ENCODE measurements around the gene ZBTB4. TPM values are rescaled to one million over a fixed set of nuclear protein-coding genes. Genes with fewer than 3 reads are reported as not detected.

The ZBTB4 gene
- 25.4 and 29.3 TPM in 2 replicates for total RNA-seq

GRCh38 chr17:7479213-7480088 lies at the start of gene ZBTB4:
Gene ZBTB4, minus strand, starts transcription at chr17:7479631. Its CDS starts 12,830 bp downstream, at chr17:7466801.

GRCh38 chr17:7484067-7484918 lies 4.9 kb upstream of the ZBTB4 start, which contains the start of gene POLR2A:
Gene POLR2A, plus strand, starts transcription at chr17:7484366.

DNA sequence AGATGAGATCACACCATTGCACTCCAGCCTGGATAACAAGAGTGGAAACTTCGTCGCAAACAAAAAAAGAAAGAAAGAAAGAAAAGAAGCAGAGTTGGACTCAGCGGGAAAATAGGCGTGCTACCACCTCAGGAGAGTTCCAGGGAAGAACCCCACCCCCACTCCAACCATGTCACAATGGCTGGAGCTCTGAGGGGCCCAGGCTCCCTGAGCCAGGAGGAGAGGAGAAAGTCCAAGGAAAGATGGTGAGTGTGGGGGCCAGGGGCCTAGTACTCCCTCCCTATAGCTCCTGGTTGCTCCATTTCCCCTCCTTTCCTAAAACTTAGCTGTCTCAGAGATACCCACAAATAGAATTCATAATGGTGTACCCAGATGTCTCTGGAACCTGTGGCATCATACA lies 1.8 kb upstream of the ZBTB4 start, which contains the start of gene SLC35G6:
TSS of gene SLC35G6 (plus strand) at position 172 of the 400 bp plus-strand sequence. CDS start at position 243, 71 bp downstream.

DNA sequence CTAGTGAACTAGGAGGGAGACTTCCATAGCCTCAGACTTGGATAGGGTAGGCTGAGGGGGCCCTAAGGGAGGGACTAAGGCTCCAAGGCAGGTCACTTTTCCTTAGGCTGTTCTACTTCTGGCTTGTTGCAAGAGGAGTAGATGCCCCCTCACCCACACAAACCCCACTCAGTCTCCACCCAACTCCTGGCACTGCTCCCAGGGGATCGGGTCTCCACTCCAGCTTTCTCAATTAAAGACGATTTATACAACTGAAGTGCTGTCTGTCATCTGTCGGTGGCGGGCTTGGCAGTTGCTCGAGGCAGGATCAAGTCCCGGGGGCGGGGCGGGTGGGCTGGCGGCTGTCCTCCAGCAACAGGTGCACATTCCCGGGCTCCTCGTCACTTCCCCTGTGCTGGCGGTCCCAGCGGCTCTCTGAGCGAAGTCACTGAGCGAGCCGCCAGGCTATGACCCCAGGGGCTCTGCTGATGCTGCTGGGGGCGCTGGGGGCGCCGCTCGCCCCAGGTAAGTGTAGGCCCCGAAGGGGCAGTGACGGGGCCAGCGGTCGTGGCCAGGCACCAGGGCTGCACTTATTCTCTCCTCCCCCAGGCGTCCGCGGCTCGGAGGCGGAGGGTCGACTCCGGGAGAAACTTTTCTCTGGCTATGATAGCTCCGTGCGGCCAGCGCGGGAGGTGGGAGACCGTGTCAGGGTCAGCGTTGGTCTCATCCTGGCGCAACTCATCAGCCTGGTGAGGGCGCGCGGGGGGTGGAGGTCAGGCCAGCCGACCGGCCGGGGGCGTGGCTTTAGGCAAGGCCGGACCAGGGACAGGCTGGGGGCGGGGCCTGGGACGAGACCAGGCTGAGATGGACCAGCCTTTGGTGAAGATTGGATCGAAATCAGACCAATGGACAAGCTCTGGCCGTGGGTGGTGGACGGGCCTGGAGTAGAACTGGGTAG lies 34.5 kb downstream of the ZBTB4 start, which contains the start of gene CHRNB1:
TSS of gene CHRNB1 (plus strand) at position 380 of the 937 bp plus-strand sequence. CDS start at position 447, 67 bp downstream.

DNA sequence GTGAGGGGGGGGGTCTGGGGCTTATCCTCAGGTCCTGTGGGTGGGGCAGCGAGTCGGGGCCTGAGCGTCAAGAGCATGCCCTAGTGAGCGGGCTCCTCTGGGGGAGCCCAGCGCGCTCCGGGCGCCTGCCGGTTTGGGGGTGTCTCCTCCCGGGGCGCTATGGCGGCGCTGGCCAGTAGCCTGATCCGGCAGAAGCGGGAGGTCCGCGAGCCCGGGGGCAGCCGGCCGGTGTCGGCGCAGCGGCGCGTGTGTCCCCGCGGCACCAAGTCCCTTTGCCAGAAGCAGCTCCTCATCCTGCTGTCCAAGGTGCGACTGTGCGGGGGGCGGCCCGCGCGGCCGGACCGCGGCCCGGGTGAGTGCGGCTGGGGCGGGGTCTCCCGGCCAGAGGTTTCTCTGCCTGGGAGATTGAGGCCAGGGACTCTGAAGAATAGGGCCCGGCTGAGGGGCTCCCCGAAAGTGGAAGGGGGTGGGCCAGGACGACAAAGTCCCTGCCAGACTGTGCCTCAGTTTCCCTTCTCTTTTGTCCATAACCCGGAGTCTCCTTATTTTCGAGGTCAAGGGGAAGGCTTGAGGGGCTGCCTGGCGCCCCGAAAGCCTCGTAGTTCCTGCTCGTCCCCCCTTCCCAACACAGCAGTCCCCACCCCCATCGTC lies 39.8 kb downstream of the ZBTB4 start, which contains the start of gene FGF11:
TSS of gene FGF11 (plus strand) at position 51 of the 651 bp plus-strand sequence. CDS start at position 160, 109 bp downstream.

GRCh38 chr17:7428557-7428956 lies 50.9 kb downstream of the ZBTB4 start, which contains the start of gene SPEM3:
Gene SPEM3, plus strand, starts transcription at chr17:7428857. Its CDS starts 46 bp downstream, at chr17:7428903.

GRCh38 chr17:7425316-7425715 lies 54.1 kb downstream of the ZBTB4 start, which contains the start of gene SPEM2:
Gene SPEM2, plus strand, starts transcription at chr17:7425616. Its CDS starts 73 bp downstream, at chr17:7425689.

DNA sequence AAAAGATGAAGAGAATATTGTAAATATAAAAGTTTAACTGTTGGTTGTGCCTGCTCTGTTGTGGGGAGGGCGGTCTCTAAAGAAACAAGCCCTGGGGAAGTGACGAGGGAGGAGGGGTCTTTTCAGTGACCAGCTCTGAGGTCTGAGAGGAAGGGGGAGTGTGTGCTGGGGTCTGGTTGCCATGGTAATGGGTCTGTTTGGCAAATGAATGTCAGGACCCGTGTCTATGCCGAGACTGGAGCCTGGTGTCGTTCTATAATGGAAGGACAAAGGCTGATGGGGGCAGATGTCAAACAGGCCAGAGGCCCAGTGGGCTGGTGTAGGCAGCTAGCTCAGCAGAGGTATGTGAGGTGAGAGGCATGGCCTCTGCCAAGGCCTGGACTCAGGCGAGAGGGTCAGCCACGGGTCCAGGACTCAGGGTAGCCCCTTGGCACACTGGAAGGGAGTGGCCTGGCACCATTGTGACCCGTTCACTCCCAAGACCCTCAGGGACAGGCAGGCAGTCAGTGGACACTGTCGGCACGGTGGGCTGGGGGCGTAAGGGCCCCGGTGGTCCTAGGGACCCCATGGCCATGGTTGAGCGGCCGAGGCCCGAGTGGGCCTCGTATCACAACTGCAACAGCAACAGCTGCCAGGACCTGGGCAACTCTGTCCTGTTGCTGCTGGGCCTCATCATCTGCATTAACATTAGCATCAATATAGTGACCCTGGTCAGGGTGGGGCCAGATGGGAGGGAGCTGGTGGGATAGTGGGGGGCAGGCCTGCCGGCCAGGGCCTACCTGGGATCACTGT lies 59.4 kb downstream of the ZBTB4 start, which contains the start of gene SPEM1:
TSS of gene SPEM1 (plus strand) at position 506 of the 792 bp plus-strand sequence. CDS start at position 567, 61 bp downstream.

Other genes with a start within 250 kb of the ZBTB4 start
- gene DVL2, start 245.1 kb downstream of the ZBTB4 start, total RNA-seq, result 61.8 and 63.7 TPM in 2 replicates
- gene PHF23, start 240.2 kb downstream of the ZBTB4 start, total RNA-seq, result 37.1 and 52.7 TPM in 2 replicates
- gene GABARAP, start 237.2 kb downstream of the ZBTB4 start, total RNA-seq, result 916 and 1,059 TPM in 2 replicates
- gene CTDNEP1, start 227.9 kb downstream of the ZBTB4 start, total RNA-seq, result 56.2 and 97.6 TPM in 2 replicates
- 24.4 and 27.7 TPM in 2 replicates for gene ELP5, start 227.4 kb downstream of the ZBTB4 start, total RNA-seq
- 0.17 and 1.3 TPM in 2 replicates for gene CLDN7, start 217.2 kb downstream of the ZBTB4 start, total RNA-seq
- gene SLC2A4, start 197.9 kb downstream of the ZBTB4 start, total RNA-seq, result 0.23 TPM in 1 of 2 replicates, not detected in the other
- 0.60 TPM in 1 of 2 replicates, not detected in the other for gene YBX2, start 185.0 kb downstream of the ZBTB4 start, total RNA-seq
- gene EIF5A, start 172.0 kb downstream of the ZBTB4 start, total RNA-seq, result 327 and 351 TPM in 2 replicates
- gene GPS2, start 164.3 kb downstream of the ZBTB4 start, total RNA-seq, result 65.2 and 92.2 TPM in 2 replicates
- 8.9 and 13.0 TPM in 2 replicates for gene NEURL4, start 150.3 kb downstream of the ZBTB4 start, total RNA-seq
- gene ACAP1, start 143.1 kb downstream of the ZBTB4 start, total RNA-seq, result 0.34 TPM in 1 of 2 replicates, not detected in the other
- gene KCTD11, start 127.5 kb downstream of the ZBTB4 start, total RNA-seq, result 17.2 and 24.3 TPM in 2 replicates
- not detected in 2 replicates for gene TMEM95, start 124.5 kb downstream of the ZBTB4 start, total RNA-seq
- 0.09 and 0.47 TPM in 2 replicates for gene TNK1, start 98.5 kb downstream of the ZBTB4 start, total RNA-seq
- gene PLSCR3, start 85.1 kb downstream of the ZBTB4 start, total RNA-seq, result 45.7 and 72.9 TPM in 2 replicates
- 83.2 and 132 TPM in 2 replicates for gene TMEM256, start 75.5 kb downstream of the ZBTB4 start, total RNA-seq
- gene NLGN2, start 71.8 kb downstream of the ZBTB4 start, total RNA-seq, result 13.5 and 18.6 TPM in 2 replicates
- not detected in 2 replicates for gene SPEM1, start 59.3 kb downstream of the ZBTB4 start, total RNA-seq
- not detected in 2 replicates for gene SPEM2, start 54.0 kb downstream of the ZBTB4 start, total RNA-seq
- gene SPEM3, start 50.8 kb downstream of the ZBTB4 start, total RNA-seq, result not detected in 2 replicates
- gene TMEM102, start 44.2 kb downstream of the ZBTB4 start, total RNA-seq, result 1.3 and 2.4 TPM in 2 replicates
- 0.43 and 2.0 TPM in 2 replicates for gene FGF11, start 40.1 kb downstream of the ZBTB4 start, total RNA-seq
- gene CHRNB1, start 34.6 kb downstream of the ZBTB4 start, total RNA-seq, result 3.7 and 6.7 TPM in 2 replicates
- gene SLC35G6, start 1.8 kb upstream of the ZBTB4 start, total RNA-seq, result not detected in 2 replicates
- gene POLR2A, start 4.7 kb upstream of the ZBTB4 start, total RNA-seq, result 35.5 and 50.7 TPM in 2 replicates
- 14.1 and 17.4 TPM in 2 replicates for gene TNFSF12, start 69.4 kb upstream of the ZBTB4 start, total RNA-seq
- 2.1 and 3.6 TPM in 2 replicates for gene TNFSF13, start 79.1 kb upstream of the ZBTB4 start, total RNA-seq
- 45.6 and 47.5 TPM in 2 replicates for gene SENP3, start 82.3 kb upstream of the ZBTB4 start, total RNA-seq
- 13.4 and 22.7 TPM in 2 replicates for gene CD68, start 100.0 kb upstream of the ZBTB4 start, total RNA-seq
- 115 and 144 TPM in 2 replicates for gene MPDU1, start 104.2 kb upstream of the ZBTB4 start, total RNA-seq
- gene SOX15, start 110.5 kb upstream of the ZBTB4 start, total RNA-seq, result 0.12 and 0.85 TPM in 2 replicates
- gene FXR2, start 135.3 kb upstream of the ZBTB4 start, total RNA-seq, result 17.7 and 41.3 TPM in 2 replicates
- gene SAT2, start 148.2 kb upstream of the ZBTB4 start, total RNA-seq, result 58.8 and 85.5 TPM in 2 replicates
- 0.12 and 4.1 TPM in 2 replicates for gene SHBG, start 150.5 kb upstream of the ZBTB4 start, total RNA-seq
- 0.93 TPM in 1 of 2 replicates, not detected in the other for gene ATP1B2, start 171.3 kb upstream of the ZBTB4 start, total RNA-seq
- gene TP53, start 207.9 kb upstream of the ZBTB4 start, total RNA-seq, result 44.9 and 63.2 TPM in 2 replicates
- gene WRAP53, start 208.8 kb upstream of the ZBTB4 start, total RNA-seq, result 3.3 and 6.8 TPM in 2 replicates
- 3.3 and 4.9 TPM in 2 replicates for gene EFNB3, start 225.6 kb upstream of the ZBTB4 start, total RNA-seq
- gene DNAH2, start 238.1 kb upstream of the ZBTB4 start, total RNA-seq, result 0.26 and 1.1 TPM in 2 replicates

All from pericardium fibroblast (primary cell).